Bronchial epithelial cell (primary cell): ENCODE results near the gene TRIM38. TPM values are rescaled to one million over a fixed set of nuclear protein-coding genes. Genes with fewer than 3 reads are reported as not detected.

Experiments
- DNase-seq: peaks from one replicate; pipeline ENCODE4 v3.0.0-alpha.2; 2010; ENCODE audit warnings: low read depth
- FAIRE-seq: peaks from 2 replicates; lab custom pipeline; 2011; peaks lifted over from hg19 to GRCh38; lab: Jason Lieb, UNC
- H3K27me3 ChIP-seq: 2 replicates; pipeline ENCODE4 v1.5.1; 2011; ENCODE audit warnings: low read length; ENCODE audit not compliant: control insufficient read depth, insufficient read depth
- H3K36me3 ChIP-seq: 2 replicates; pipeline ENCODE4 v1.5.1; 2011; ENCODE audit warnings: low read length; ENCODE audit not compliant: control insufficient read depth, insufficient read depth
- H3K4me3 ChIP-seq: 2 replicates; pipeline ENCODE4 v1.5.1; 2011; ENCODE audit warnings: mild to moderate bottlenecking, low read depth, low read length, control low read depth
- CTCF ChIP-seq: IDR thresholded peaks from 2 replicates; pipeline ENCODE4 v1.5.1; 2011; ENCODE audit warnings: mild to moderate bottlenecking, moderate library complexity, low read length, control low read depth, inconsistent platforms; ENCODE audit not compliant: insufficient read depth, severe bottlenecking
- total RNA-seq: library from RNA; depleted of rRNA; stranded (reverse); fragments of >200 nt; gene quantifications from 2 replicates; pipeline ENCODE4 v1.2.1, GENCODE V29; 2014

Gene TRIM38
- total RNA-seq, 1 donor from 2014 or later, result 2.9 TPM

DNA sequence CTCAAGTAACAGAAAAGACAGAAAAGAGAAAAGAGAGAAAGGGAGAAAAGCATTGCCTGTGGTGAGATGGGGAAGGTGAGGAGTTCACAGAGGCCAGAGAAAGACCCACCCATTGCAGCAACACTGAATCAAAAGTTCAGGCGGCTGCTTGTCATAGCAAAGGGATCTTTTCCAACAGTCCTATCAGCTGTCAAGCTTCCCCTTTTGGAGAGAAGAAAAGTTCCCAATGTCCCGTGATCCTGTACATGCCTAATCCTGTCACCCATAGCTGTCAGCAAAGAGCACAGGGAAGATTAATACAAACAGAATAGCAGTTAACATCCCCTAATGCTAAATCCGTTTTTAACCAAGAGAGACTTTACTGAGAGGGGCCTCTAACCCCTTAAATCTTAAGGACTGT lies 8.9 kb upstream of the TRIM38 start:
- FAIRE-seq, result peak; percentile 77
- TF ChIP-seq CTCF, result no peak

GRCh38 chr6:25954756-25955155 lies 7.8 kb upstream of the TRIM38 start:
- no peak for FAIRE-seq

More for the DNA sequence above, 8.9 kb upstream of the TRIM38 start:
- H3K27me3 ChIP-seq, result no peaks in the 10 kb centered on the region
- DNase-seq, result no peak
- no peak overlapping the region for H3K4me3 ChIP-seq
- H3K36me3 ChIP-seq, result no peaks in the 10 kb centered on the region

DNA sequence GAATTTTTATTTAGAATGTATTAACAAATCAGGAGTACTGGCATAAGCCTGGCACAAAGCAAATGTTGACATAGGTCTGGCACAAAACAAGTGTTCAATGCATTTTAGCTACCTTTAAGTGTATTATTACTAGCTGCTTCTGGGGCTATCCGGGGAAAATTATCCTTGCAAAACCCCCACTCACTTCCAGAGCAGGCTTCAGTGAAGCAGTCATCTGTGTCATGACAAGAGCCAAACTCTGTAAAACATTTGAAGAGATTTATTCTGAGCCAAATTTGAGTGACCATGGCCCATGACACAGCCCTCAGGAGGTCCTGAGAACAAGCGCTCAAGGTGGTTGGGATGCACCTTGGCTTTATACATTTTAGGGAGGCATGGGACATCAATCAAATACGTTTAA lies 6.4 kb upstream of the TRIM38 start:
- H3K36me3 ChIP-seq, result no peaks in the 10 kb centered on the region
- FAIRE-seq (no peak), DNase-seq (no peak)
- no peaks in the 10 kb centered on the region for H3K27me3 ChIP-seq
- H3K4me3 ChIP-seq, result no peak overlapping the region
- TF ChIP-seq CTCF, result no peak

More at GRCh38 chr6:25954756-25955155, 7.8 kb upstream of the TRIM38 start:
- no peak for TF ChIP-seq CTCF
- DNase-seq, result peak; percentile 67
- H3K27me3 ChIP-seq, result no peaks in the 10 kb centered on the region
- no peaks in the 10 kb centered on the region for H3K36me3 ChIP-seq
- H3K4me3 ChIP-seq, result no peak overlapping the region

DNA sequence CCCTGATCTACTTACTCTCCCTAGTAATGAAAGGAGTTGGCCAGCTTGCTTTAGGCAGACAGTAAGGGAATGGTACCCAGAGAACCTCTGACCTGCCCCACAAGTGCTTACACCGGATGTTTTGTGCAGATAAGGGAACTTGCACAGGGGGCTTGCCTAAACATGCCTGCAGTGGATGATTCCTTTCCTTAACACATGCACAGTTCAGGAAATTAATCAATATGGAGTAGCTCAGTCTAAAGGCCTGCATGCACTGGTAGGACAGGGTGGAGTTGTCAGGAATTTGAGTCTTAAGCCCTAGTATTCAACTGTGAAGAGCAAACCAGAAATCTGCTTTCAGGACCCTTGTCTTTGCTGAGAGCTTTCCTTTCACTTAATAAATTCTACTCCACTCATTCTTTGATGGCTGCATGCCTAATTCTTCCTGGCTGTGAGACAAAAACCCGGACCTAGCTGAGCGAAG lies 3.9 kb upstream of the TRIM38 start:
- Histone ChIP-seq H3K4me3 (no peak overlapping the region), H3K36me3 (no peaks in the 10 kb centered on the region), H3K27me3 (no peaks in the 10 kb centered on the region)
- TF ChIP-seq CTCF, result no peak
- DNase-seq, result peak; percentile 90
- no peak for FAIRE-seq

DNA sequence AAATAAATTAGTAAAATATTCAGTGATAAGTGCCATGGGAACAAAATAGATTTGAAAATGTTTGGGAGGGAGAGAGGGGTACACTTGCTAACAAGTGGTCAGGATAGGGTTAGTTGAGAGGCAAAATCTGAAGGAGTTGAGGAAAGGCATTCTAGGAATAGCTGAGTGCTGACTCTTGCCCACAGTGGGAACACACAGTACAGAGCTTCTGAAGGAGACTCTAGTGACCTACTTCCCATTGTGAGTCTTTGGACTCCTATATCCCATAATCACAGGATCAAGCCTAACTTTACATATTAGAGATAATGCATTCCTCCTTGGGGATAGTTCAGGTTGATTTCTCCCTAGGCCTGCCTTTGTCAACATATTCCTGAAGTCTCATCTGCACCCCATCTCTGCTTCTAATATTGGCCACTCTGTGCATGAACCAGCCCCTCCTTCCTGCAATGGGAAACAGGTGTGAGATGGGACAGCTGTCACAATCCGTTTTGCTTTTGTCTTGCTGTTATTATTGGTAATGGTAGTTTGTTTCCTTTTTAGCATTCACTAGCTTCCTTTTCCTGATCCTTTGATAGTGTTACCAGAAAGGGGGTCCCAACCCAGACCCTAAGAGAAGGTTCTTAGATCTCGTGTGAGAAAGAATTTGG lies 2.6 kb upstream of the TRIM38 start:
- Histone ChIP-seq H3K36me3 (peaks cover 1% of the 10 kb centered on the region), H3K27me3 (no peaks in the 10 kb centered on the region), H3K4me3 (no peak overlapping the region)
- TF ChIP-seq CTCF, result no peak
- no peak for FAIRE-seq
- DNase-seq, result no peak

DNA sequence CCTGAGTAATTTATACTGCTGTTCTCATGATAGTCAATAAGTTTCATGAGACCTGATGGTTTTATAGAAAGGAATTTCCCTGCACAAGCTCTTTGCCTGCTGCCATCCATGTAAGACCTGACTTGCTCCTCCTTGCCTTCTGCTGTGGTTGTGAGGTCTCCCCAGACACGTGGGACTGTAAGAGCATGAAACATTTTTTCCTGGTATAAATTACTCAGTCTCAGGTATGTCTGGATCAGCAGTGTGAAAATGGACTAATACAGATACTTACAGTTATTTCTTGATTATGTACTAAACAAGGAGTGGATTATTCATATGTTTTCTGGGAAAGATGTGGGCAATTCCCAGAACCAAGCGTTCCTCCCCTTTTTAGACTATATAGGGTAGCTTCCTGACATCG lies 1.9 kb upstream of the TRIM38 start:
- Histone ChIP-seq H3K27me3 (no peaks in the 10 kb centered on the region), H3K4me3 (no peak overlapping the region), H3K36me3 (peaks cover 1% of the 10 kb centered on the region)
- DNase-seq (no peak), FAIRE-seq (no peak)
- no peak for TF ChIP-seq CTCF
